GM18909 (cell line): ENCODE measurements around the gene LIN7B.
A peak's percentile ranks its signal among the peaks of the same experiment; 100 is the strongest.
"Not testable (repeated sequence)": the region's sequence is repeated elsewhere in the genome, so short reads cannot be mapped to it uniquely, and the experiment has no call there.

Experiments
- ATAC-seq: cut with Tn5 transposase; IDR thresholded peaks from one replicate; pipeline ENCODE4 v1.9.1; 2021; ENCODE audit warnings: mild to moderate bottlenecking; ENCODE audit not compliant: unreplicated experiment, poor library complexity

Gene LIN7B

DNA sequence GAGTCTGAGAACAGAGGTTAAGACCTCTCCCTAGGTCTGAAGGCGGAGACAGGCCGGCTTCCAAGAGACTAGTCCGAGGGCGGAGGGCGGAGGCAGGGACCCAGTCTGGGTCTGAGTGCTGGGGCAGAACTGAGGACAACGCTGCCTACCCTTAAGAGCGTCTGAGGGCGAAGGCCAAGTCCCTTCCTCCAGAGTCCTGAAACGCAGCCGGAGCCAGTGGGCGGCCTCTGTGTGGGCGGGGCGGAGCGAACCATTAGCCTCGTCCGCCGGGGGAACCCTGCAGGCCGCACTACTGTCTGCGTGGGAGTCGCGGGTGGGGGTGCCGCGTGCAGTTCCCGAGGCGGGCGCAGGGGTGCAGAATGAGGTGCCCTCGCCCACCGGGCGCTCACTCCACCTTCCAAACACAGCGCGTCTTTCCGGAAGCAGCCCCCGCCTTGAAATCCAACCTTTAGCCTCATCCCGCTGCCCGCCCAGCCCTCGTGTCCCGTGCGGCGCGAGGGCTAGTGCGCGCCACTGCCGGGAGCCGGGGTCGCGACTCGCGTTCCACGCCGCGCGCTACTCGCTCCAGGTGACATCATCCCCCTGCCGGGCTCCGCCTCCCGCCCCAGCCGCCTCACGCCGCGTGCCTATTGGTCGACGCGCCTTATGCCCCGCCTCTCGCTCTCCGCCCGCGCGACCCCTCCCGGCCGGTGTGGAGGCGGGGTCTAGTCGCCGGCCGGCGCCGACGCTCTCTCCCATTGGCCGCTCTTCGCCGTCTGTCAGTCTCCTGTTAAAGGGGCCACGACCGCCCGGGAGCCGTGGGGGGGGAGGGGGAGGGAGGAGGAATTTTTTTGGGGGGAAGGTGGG lies 4.6 kb downstream of the LIN7B start, which contains the start of gene C19orf73:
Gene C19orf73, minus strand, starts transcription at position 579 of the 846 bp plus-strand sequence. Its CDS starts 121 bp downstream, at position 458.
- peak; percentile 75 for ATAC-seq

DNA sequence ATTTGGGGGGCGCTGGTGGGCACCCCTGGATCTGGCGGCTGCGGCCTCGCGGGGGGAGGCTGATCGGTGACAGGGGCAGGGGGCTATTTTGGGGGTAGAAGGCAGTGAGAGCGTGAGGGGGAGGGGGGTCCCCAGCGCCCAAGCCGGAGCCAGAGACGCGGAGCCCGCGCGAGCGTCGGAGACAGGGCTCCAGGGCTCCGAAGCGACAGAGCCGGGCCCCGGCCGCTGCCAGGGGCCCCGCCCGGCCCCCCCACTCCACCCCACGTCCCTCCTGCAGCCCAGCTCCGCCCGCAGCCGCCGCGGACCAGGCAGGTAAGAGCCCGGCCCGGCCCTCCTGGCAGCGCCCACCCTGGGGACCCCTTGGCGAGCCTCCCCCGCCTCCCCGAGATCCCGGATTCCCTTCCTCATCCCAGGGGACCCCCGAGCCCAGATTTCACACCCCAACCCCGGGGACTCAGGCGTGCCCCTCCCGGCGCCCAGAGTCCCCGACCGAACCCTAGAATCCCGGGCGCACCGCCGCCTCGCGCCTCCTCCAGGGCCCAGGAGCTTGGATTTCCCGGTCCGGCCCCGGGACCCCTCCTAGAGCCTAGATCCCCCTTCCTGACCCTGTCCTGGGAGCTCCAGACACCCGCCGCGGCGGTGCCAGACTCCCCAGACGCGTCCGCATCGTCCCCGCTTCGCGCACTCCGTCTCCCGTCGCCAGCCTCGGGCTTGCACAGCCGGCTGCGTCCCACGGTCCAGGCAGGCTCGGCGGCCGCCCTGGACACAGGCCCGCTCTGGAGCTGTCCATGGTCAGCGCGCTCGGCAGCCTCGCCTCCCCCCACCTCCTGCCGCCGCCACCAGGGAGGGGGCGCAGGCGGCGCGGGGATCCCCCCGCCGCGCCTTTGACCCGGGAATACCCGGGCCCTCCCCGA lies 5.5 kb downstream of the LIN7B start, which contains the start of gene PPFIA3:
Gene PPFIA3, plus strand, starts transcription at position 134 of the 914 bp plus-strand sequence. CDS start 8,330 bp downstream, outside the sequence.
- ATAC-seq = no peak

DNA sequence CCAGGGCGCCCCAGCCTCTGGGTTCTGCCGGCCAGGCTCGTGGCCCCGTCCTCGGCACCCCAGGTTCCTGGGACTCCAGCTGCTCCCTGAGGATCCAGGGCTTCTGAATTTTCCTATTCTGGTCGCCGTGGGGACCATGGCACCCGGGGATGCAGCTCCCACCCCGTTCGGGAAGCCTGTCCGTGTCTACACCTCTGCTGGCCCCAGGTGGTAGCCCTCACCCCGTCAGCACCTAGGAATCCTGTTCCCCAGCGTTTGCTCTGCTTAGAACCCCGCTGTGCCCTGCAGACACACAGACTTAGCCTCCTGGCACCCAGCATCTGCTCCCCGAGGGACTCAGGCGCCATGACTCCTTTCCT lies 6.1 kb downstream of the LIN7B start:
- ATAC-seq = no peak

DNA sequence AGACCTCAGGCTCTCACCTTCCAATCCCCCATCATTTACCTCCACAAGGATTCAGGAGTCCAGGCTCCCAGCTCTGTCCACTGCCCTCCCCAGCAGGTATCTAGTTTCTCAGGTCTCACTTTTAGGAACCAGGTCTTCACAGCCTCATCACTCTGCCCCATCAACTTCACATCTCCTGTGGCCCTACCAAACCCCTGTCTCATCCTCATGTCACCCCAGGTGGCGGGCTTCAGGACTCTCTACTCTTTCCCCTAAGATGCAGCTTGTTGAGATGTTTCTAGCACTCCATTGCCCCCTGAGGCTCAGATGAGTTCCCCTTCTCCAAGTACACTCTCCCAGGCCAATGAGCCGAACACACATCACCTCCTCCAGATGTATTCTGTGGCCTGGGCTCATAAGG lies 6.7 kb downstream of the LIN7B start:
- no peak for ATAC-seq

DNA sequence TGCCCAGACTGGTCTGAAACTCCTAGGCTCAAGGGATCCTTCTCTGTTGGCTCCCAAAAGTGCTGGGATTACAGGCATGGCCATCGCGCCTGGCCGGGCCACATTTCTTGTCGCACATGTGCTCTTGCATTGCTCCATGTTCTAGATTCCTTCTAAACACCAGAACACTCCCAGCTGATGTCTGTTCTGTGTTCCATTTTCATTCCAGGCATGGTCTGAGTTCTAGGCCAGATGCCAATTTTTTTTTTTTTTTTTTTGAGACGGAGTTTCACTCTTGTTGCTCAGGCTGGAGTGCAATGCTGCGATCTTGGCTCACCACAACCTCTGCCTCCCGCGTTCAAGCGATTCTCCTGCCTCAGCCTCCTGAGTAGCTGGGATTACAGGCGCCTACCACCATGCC lies 7.7 kb downstream of the LIN7B start:
- ATAC-seq = not testable (repeated sequence)

DNA sequence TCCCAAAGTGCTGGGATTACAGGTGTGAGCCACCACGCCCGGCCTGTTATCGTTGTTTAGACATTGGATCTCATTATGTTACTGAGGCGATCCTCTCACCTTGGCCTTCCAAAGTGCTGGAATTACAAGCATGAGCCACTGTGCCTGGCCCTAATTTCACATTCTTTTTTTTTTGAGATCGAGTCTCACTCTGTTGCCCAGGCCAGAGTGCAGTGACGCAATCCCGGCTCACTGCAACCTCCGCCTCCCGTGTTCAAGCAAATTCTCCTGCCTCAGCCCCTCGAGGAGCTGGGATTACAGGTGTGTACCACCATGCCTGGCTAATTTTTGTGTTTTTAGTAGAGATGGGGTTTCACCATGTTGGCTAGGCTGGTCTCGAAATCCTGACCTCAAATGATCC lies 9.1 kb downstream of the LIN7B start:
- not testable (repeated sequence) for ATAC-seq

DNA sequence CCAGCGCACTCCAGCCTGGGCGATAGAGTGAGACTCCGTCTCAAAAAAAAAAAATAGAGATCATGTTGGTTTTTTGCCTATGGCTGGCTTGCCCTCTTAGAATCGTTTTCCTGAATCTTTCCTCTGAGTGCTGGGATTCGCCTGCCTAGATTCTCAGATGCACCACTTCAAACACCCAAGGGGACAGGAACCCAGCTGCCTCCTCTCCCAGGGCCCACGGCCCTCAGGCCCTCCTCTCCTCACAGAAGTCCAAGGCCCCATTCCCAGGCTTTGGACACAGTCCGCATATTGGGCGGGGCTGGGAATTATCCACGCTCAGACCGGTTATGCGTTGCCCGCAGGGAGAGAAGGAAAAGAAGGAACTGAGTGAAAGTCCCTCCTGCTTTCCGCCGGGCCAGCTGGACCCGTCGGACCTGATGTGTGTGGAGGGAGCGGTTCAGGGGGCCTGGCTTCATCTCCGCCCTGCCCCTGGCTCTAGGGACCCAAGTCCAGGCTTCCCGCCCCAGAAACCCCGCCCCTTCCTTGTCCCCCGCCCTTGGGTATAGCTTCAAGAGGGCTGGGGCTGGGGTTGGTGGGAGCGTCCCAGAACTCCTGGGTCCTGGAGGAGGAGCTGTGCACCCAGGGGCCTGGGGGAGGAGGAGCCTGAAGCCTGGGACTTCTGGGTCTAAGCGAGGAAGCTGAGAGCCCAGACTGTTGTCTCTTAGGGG lies 11.0 kb downstream of the LIN7B start:
- ATAC-seq = no peak

DNA sequence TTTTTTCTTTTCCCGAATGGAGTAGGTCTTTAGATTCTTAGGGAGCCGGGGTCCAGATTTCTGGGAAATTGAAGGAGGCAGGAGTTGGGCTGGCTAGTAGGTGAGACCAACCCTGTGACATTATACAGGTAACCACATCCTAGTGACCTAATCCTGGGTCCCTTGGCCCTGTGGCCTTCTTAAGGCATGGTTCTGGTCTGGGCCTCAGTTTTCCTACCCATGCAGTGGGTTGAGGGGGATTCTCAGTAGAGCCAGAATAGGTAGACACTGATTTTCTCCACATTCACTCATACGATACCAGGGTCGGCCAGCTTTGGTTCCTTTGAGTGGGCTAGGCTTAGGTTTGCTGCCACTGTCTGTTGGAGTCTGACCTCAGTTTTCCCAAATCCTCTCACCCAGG lies 12.4 kb downstream of the LIN7B start:
- ATAC-seq = no peak

DNA sequence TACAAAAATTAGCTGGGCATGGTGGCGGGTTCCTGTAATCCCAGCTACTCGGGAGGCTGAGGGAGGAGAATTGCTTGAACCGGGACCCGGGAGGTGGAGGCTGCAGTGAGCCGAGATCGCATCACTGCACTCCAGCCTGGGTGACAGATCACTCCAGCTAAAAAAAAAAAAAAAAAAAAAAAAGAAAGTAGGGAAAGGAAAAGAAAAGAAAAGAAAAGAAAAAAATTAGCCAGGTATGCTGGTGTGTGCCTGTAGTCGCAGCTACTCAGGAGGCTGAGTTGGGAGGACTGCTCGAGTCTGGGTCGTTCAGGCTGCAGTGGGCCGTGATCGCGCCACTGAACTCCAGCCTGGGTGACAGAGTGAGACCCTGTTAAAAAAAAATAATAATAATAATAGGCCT lies 13.1 kb downstream of the LIN7B start:
- ATAC-seq = not testable (repeated sequence)

DNA sequence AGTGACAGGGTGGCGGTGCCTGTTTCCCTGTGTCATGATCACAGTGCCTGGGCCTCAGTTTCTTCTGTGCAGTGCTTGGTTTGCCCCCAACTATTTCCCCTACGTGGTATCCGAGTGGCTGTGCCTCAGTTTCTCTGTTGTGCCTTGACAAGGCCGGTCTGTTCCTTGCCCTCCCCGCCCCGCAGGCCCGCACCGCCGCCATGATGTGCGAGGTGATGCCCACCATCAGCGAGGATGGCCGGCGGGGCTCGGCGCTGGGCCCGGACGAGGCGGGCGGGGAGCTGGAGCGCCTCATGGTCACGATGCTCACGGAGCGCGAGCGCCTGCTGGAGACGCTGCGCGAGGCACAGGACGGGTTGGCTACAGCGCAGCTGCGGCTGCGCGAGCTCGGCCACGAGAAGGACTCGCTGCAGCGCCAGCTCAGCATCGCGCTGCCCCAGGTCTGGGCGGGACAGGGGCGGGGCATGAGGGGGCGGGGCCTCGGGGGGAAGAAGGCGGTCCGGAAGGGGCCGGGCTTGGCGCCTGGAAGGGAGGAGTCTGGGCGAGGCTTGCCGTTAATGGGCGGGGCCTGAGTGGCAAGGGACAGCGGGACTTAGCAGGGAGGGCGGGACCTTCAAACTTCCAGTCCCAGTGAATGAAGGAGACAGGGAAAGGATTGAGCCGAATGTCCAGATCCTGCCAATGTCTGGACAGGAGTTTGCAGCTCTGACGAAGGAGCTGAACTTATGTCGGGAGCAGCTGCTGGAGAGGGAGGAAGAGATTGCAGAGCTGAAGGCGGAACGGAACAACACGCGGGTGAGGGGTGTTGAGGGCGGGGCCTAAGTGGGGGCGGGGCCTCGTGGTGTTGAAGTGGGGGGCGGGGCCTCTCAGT lies 13.7 kb downstream of the LIN7B start:
- peak; percentile 88 for ATAC-seq

DNA sequence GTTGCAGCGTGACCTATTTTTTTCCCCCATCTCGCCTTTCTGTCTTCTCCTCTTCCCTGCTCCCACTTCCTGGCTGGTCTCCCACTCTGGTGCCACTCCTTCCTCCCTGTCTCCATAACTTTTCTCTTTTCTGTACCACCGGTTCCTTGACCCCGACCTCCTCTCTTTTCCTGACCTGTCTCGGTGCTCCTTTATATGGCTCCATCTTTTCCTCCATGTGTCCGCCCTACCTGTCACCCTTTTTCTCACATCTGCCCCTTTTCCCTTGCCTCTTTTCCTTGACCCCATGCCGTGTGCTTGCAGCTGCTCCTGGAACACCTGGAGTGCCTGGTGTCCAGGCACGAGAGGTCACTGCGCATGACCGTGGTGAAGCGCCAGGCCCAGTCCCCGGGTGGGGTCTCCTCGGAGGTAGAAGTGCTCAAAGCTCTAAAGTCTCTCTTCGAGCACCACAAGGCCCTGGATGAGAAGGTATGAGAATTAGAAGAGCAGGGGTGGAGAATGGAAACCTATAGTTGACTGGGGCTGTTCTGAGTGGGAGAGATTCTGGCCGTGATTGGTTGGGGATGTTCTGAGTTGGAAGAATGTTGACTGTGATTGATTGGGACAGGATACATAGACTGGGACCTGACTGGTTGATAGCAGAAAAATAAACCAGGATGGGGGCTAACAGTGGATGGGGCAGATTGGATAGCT lies 14.5 kb downstream of the LIN7B start:
- no peak for ATAC-seq

DNA sequence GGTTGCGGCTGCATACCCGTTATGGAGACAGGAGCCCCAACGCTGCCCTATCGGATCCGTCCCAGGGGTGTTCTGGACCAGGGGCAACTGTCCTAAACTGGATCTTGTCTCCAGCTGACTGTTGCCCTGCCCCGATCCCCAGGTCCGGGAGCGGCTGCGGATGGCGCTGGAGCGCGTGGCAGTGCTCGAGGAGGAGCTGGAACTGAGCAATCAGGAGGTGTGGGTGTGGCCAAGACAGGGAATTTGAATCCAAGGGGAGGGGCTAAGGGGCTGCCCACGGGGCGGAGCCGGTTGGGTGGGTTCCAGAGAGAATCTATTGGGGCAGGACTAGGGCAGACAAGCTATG lies 15.0 kb downstream of the LIN7B start:
- no peak for ATAC-seq

DNA sequence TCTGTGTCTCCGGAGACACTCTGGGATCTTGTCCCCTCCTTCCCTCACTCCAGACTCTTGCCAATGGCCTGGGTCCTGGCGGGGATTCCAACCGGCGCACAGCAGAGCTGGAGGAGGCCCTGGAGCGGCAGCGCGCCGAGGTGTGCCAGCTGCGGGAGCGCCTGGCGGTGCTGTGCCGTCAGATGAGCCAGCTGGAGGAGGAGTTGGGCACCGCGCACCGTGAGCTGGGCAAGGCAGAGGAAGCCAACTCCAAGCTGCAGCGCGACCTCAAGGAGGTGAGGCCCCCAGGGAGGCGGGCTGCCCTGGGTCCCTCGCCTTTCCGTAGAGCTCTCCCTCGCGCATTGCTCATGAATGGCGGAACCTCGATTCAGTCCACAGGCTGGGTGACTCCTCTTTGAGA lies 16.2 kb downstream of the LIN7B start:
- no peak for ATAC-seq

DNA sequence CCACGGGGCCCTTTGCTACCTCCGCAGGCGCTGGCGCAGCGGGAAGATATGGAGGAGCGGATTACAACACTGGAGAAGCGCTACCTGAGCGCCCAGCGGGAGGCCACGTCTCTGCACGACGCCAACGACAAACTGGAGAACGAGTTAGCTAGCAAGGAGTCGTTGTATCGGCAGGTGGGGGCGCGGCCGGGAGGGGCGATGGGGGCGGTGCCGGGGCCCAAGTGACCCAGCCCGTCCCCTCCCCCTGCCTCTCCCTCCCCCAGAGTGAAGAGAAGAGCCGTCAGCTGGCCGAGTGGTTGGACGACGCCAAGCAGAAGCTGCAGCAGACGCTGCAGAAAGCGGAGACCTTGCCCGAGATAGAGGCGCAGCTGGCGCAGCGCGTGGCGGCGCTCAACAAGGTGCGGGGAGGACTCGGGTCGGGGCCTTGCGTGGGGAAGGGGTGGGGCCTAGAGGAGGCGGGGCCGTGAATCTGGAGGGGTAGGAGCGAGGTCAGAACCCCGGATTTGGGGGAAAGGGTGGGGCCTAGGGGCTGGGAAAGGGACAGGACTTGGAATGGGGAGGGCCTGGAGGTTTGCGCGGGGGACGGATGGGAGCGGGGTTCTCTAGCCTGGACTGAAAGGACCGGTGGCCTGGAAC lies 18.9 kb downstream of the LIN7B start:
- ATAC-seq = no peak

DNA sequence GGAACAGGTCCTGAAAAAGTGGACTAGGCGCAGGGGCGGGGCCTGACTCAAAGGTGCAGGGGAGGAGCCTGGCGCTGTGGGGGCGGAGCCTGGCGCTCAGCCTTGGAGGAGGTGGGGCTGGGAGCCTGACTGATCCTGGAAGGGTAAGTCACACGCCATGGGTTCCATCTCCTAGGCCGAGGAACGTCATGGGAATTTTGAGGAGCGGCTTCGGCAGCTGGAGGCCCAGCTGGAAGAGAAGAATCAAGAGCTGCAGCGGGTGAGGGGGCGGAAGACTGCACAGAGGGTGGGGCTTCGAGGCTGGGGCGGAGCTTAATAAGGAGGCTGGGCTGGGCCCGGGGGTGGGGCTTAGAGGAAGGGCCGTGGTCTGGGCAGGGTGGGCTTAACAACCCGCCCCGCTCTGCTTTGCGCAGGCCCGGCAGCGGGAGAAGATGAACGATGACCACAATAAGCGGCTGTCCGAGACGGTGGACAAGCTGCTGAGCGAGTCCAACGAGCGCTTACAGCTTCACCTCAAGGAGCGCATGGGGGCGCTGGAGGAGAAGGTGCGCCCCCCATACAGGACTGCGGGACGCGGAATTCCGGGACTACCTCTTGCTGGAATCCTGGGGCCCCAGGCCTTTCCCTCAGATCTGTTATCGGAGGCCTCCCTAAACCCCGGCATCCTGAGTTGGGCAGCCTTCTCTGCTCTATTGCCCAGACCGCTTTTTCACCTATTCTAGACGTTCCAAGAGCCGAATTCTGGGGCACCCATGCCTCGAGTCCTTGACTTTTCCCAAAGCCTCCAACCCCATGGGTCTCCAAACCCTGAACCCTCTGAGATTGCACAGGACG lies 19.7 kb downstream of the LIN7B start:
- no peak for ATAC-seq

DNA sequence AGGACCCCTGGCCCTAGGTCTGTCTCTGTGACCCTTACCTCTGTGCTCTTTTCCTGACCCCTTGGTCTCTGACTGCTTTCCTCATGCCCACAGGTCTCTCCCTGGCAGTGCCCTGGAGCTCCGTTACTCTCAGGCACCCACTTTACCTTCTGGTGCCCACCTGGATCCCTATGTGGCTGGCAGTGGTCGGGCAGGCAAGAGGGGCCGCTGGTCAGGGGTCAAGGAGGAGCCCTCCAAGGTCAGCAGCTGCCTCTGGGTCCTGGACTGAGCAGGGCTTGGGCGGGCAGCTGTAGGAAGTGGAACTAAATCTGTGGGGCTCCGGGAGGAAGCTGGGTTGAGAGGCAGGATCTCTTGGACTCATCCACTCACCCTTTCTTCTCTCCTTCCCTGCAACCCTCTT lies 21.5 kb downstream of the LIN7B start:
- ATAC-seq = no peak

DNA sequence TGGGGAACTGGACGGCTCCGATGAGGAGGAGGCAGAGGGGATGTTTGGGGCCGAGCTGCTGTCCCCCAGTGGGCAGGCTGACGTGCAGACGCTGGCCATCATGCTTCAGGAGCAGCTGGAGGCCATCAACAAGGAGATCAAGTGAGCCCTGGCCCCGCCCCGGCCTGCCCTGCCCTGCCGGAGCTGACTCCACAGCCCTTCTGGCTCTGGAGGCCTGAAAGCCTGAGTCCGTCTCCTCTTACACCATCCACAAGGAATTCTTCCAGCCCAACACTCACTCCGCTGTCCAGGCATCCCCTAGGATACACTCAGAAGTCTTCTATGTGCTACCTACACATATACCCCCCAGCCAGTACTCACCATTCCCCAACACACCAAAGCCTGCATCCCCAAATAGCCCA lies 22.6 kb downstream of the LIN7B start:
- no peak for ATAC-seq

DNA sequence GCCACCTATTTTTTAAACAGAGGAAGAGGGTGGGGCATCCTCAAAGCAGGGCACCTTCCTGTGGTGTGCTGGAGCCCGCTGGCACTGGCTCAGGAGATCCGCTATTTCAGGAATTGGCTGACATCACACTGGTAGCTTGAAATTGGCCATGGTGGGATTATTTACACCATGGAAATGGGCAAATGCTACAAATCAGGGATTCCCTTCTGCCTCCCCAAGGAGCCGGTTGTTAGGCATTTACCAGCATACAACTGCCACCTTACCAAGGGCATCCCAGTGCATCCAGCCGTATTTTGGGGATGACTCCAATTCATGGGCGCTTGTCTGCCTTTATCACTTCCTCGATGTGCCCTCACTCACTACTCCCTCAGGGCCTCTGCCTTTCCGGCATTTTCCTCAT lies 26.8 kb downstream of the LIN7B start:
- no peak for ATAC-seq
